Measurements from ENCODE around the gene TMEM120A.

Gene TMEM120A

GRCh38 chr7:75992083-75992755, 2.2 kb downstream of the TMEM120A start:
- CTCF ChIA-PET = interaction anchor here (0.7 kb wide), 1 partner anchor 123 kb away, joined by 3 read pairs; no protein-coding TSS in a partner anchor
- TF ChIP-seq CTCF (IDR thresholded peaks at IDR 0.05; ENCODE audit: insufficient read depth, low read length, missing control alignments) = no peak
- POLR2A ChIA-PET = no interaction called here
- no peak overlapping the region for H3K4me3 ChIP-seq (ENCODE audit: low read depth, low read length)
- no peak for DNase-seq (ENCODE audit: low read depth, low spot score)

- H3K4me3 ChIP-seq (ENCODE audit: low read depth, low read length) = no peak overlapping the region
- POLR2A ChIA-PET = no interaction called here
- no peak for TF ChIP-seq CTCF (IDR thresholded peaks at IDR 0.05; ENCODE audit: insufficient read depth, low read length, missing control alignments)
- CTCF ChIA-PET = interaction anchor here (0.7 kb wide), 1 partner anchor 123 kb away, joined by 3 read pairs; no protein-coding TSS in a partner anchor
- DNase-seq (ENCODE audit: low read depth, low spot score) = no peak
Observed at GRCh38 chr7:75991531-75992082, 2.8 kb downstream of the TMEM120A start.

GRCh38 chr7:75989500-75990388, 4.7 kb downstream of the TMEM120A start:
- no peak overlapping the region for H3K4me3 ChIP-seq (ENCODE audit: low read depth, low read length)
- CTCF ChIA-PET = no interaction called here
- POLR2A ChIA-PET = no interaction called here
- no peak for DNase-seq (ENCODE audit: low read depth, low spot score)
- no peak for TF ChIP-seq CTCF (IDR thresholded peaks at IDR 0.05; ENCODE audit: insufficient read depth, low read length, missing control alignments)

GRCh38 chr7:75988568-75989499, 5.6 kb downstream of the TMEM120A start:
- CTCF ChIA-PET = no interaction called here
- no peak for DNase-seq (ENCODE audit: low read depth, low spot score)
- H3K4me3 ChIP-seq (ENCODE audit: low read depth, low read length) = no peak overlapping the region
- no peak for TF ChIP-seq CTCF (IDR thresholded peaks at IDR 0.05; ENCODE audit: insufficient read depth, low read length, missing control alignments)
- POLR2A ChIA-PET = no interaction called here

GRCh38 chr7:75987805-75988567, 6.4 kb downstream of the TMEM120A start:
- POLR2A ChIA-PET = no interaction called here
- no peak for TF ChIP-seq CTCF (IDR thresholded peaks at IDR 0.05; ENCODE audit: insufficient read depth, low read length, missing control alignments)
- no peak for DNase-seq (ENCODE audit: low read depth, low spot score)
- CTCF ChIA-PET = no interaction called here
- H3K4me3 ChIP-seq (ENCODE audit: low read depth, low read length) = no peak overlapping the region
